T-helper 2 cell treated with Interferon-gamma antibody and Interleukin-4, amounts not matched to agents 100 ng/mL and 5 ng/mL, for 36 hours (primary cell): Measurements from ENCODE around the gene BMP8B. TPM values are rescaled to one million over a fixed set of nuclear protein-coding genes. Genes with fewer than 3 reads are reported as not detected.

Experiments used
- intact Hi-C: fragments of 100-400 bp; cut with micrococcal nuclease; formaldehyde crosslinking; loops from one replicate; pipeline ENCODE4 v1.15.1; 2023
- total RNA-seq: library from RNA; stranded (reverse); gene quantifications from 2 replicates; pipeline ENCODE4 v1.2.3, GENCODE V29; 2022

BMP8B gene
- total RNA-seq, 1 donor from 2014 or later: 0.52 TPM

DNA sequence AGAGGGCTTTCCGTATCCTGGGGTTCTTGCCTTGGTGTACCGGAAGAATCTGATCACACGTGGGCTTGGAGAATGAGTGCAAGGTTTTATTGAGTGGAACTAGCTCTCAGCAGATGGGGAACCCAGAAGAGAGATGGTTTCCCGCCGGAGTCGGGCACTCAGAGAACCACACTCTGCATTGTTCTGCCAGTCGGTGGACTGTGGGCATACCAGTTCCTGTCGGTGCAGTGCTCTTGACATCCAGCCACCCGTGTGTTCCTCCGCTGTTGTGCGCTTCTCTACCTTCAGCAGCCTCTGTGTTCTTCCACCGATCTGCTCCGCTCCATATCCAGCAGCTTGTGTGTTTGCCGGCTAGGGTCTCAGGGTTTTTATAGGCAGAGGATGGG, 60.7 kb downstream of the BMP8B start:
- intact Hi-C loops: no loop called here

DNA sequence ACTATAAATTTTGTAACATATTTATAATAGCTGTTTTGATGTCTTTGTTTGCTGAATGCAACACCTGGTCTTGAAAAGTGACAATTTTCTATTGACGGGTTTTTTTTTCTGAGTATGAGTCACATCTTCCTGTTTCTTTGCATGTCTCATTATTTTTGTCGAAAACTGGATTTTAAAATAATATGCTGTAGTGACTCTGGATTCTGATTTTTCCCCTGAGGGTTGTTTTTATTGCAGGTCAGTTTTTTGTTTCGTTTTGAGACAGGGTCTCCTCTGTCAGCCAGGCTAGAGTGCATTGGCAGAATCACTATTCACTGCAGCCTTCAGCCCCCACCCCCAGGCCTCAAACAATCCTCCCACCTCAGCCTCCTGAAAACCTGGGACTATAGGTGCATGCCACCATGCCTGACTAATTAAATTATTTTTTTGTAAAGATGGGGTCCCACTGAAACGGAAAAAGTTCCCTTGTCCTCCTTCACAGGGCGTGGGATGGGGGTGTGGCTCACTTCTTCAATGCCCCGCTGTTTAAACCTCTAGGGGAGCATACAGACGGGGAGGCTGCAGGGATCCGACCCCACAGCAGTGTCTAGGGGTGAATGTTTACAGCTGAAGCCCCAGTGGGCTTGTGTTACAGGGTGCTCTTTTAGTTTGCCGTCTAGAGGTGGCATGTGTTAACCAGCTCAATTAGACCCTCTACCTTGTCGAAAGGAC, 61.3 kb downstream of the BMP8B start:
- intact Hi-C loops: no loop called here

DNA sequence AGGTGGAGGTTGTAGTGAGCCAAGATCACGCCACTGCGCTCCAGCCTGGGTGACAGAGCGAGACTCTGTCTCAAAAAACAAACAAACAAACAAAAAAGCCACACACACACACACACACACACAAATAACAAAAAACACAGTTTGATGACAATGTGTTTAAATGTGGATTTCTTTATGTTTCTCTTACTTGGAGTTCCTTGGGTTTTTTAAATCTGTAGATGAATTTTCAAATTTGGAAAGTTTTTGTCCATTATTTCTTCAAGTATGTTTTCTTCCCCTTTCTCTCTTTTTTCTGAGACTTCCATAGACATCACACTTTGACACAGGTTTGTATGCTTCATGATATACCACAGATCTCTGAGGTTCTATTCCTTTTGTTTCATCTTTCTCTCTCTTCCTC, 62.1 kb downstream of the BMP8B start:
- intact Hi-C loops: no loop called here

DNA sequence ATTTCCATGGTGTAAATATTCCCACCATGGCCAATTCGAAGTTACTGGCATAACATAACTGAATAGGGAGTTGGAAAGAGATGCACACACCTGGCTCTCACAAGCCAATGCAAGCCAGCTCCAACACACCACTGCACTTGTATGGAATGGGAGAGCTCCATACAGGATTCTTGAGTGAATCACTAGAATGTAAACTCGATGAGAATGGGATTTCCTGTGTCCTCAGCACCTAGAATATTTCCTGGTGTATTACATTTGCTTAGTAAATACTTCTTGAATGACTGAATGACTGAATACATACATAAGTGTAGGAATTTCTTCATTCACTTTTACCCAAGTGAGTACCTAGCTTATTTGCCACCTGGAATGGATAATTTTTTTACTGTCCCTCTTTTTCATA, 66.2 kb downstream of the BMP8B start:
- intact Hi-C loops: loop anchor here (5.0 kb wide), 2 partner anchors 50 to 65 kb away; partner anchors contain the start of gene NT5C1A

DNA sequence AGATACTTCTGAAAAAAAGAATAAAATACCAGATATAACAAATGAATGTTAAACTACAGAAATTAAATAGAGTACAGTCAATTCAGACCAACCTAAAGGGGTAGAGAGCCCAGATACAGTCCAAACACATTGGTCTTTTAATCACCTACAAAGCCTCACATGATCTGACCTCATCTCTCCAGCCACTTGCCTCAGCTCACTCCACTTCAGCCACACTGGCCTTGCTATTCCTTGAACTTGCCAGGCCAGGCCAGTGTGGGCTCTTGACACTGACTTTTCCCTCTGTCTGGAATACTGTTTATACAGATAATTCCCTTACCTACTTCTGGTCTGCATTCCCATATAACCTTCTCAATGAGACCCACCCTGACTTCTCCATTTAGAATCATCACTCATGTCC, 67.0 kb downstream of the BMP8B start:
- intact Hi-C loops: loop anchor here (5.0 kb wide), 2 partner anchors 49 to 64 kb away; partner anchors contain the start of gene NT5C1A

DNA sequence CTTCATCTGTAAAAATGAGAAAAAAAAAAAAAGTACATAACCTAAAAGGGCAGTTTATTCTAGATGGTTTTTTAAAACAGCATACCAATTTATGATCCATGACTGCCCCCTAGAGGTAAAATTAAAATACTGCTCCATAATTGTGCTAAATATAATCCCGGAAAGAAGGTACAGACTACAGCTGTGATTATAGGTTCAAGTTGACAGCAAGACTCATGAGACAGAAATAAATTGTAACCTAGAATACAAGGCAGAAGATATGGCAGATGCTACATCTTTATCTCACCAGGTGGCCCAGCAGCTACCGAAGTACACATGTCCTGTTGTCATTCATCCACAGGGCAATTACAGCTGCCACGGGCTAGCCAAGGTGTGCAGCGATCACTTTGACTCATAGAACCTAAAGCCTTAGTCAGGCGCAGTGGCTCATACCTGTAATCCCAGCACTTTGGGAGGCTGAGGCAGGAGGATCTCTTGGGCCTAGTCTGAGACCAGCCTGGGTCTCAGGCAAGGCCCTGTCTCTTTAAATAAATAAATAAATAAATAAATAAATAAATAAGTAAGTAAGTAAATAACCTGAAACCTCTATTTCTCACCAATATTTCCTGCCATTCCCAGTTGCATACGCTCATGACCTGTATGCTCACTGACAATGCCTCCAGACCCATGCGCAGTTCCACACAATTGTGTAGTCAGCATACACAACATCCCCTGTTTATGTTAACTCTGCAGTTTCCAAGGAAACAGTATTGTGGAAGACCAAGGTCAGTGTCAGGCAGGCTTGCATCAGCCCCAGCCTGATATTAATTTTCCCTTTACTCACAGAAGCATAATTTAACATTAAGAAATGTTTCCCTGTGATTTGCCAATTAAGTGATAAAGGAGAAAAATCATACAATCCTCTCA, 68.3 kb downstream of the BMP8B start:
- intact Hi-C loops: loop anchor here (1.0 to 5.0 kb wide), 3 partner anchors 48 to 114 kb away; partner anchors contain the start of gene NT5C1A

DNA sequence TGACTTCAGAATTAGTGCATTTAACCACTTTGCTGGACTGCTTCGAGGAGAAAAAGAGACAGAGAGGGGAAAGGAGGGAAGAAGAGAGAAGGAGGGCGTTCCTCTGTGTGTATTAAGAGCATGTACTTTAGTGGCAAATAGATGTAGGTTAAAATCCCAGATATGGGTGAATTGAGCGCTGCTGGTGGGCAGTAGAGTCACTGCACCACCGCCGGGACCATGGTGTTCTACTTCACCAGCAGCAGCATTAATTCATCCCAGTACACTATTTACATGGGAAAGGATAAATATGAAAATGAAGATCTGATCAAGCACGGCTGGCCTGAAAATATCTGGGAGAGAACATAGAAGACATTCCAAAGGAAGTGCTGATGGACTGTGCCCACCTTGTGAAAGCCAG, 70.9 kb downstream of the BMP8B start:
- intact Hi-C loops: no loop called here

DNA sequence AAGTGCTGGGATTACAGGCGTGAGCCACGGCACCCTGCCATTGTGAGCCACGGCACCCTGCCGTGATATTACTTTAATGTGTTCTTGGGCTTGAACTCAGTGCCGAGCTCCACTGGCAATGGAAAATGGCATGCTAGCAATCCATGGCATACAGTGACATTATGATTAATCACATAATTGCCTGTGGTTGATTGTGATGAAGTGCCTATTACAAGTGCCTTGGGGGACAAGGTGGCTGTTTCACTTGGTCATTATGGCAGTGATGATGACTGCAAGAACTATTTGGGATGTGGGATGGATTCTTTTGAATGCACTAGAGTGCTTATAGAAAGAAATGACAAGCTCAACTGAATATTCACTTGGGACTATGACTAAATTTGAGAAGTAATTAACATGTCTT, 75.1 kb downstream of the BMP8B start:
- intact Hi-C loops: no loop called here

DNA sequence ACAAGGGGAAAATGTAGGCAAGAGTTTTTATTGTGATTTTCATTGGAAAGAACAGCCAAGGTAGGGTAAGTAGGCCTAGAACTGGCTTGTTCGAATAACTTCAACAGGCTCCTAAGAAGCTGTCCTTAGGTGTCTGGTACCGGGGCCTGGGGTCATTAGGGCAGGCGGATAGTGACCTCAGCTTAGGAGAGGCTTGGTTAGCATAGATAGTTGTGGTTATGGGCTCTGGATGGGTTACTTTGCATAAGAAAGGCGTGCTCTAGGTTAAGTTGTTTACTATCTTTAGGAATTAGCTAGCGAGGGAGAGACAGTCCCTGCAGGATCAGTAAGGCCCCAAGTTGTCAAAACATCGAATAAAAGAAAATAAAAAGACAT, 76.7 kb downstream of the BMP8B start:
- intact Hi-C loops: no loop called here

DNA sequence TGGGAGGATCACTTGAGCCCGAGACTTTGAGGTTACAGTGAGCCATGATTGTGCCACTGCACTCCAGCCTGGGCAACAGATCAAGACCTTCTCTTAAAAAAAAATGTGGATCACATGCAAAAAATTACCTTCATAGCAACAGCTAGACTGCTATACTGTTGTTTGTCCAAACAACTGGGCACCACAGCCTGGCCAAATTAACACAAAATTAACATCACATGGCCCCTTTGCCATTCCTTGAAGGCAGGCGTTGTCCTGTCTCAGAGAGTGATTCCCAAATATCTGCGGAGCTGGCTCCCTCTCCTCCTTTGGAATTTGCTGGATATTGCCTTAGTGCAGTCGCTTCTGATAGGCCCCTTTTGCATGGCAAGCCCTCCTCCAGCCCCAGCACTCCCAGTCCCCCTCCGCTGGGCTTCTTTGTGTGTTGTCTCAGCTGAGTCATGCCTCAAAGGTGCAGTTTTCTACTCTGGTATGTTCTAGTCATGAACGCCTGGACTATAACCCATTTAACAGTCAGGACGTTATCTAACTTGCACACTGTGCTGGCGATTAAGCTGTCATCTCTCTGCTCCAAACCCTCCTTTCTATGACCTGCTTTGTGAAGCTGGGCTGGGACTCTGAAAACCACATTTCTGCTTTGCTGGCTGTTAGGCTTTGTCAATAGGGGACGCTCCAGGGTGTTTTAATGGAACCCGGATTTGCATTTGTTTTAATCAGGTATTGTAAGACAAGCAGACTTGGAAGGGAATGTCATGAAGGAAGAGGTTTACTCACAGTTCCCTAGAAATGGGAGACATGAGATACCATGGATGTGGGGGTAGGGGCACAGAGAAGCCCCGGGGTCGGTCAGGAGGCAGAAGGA, 77.3 kb downstream of the BMP8B start:
- intact Hi-C loops: no loop called here

DNA sequence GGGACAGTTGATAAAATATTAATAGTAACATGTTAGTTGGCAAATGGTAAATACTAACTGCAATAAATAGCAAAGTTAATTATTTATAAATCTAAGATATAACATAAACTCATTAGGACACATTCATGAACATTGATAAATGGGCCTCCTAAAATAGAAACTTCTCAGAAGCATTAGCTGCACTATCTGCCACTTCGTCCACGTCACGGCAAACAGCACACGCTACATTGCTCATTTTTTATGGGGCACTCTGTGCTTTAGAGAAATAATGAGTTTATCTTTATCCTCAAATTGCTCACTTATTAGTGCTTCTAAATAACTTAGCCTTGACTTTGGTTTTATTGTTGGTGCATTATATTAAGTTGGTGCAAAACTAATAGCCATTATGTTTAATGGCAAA, 81.2 kb downstream of the BMP8B start:
- intact Hi-C loops: no loop called here

Other genes starting within 250 kb of the BMP8B start
- gene PABPC4, start 212.1 kb downstream of the BMP8B start, total RNA-seq: 211 and 215 TPM in 2 replicates
- gene HEYL, start 149.2 kb downstream of the BMP8B start, total RNA-seq: 0.11 and 0.14 TPM in 2 replicates
- not detected in 2 replicates for gene NT5C1A, start 116.8 kb downstream of the BMP8B start, total RNA-seq
- 1.0 and 1.1 TPM in 2 replicates for gene HPCAL4, start 97.4 kb downstream of the BMP8B start, total RNA-seq
- 63.4 and 65.6 TPM in 2 replicates for gene PPIE, start 50.0 kb downstream of the BMP8B start, total RNA-seq
- gene OXCT2, start 17.5 kb downstream of the BMP8B start, total RNA-seq: 0.66 and 0.68 TPM in 2 replicates
- gene TRIT1, start 94.6 kb upstream of the BMP8B start, total RNA-seq: 18.3 and 18.7 TPM in 2 replicates
- 0.05 and 0.11 TPM in 2 replicates for gene MYCL, start 113.1 kb upstream of the BMP8B start, total RNA-seq
- gene MFSD2A, start 166.3 kb upstream of the BMP8B start, total RNA-seq: 5.3 and 5.9 TPM in 2 replicates